BJ (cell line): ENCODE results near the gene RIPK1. TPM values are rescaled to one million over a fixed set of nuclear protein-coding genes. Genes with fewer than 3 reads are reported as not detected.

Experiments used
- CTCF ChIA-PET: fragments of 350-600 bp; formaldehyde crosslinking; extraction: SDS; loops from one replicate; lab custom pipeline; 2021; ENCODE audit warnings: antibody characterized with exemption, inconsistent platforms; lab: Yijun Ruan, JAX
- POLR2A ChIA-PET: fragments of 300-600 bp; sonication (Branson Sonifier 250); formaldehyde crosslinking; extraction: SDS; loops from one replicate; lab custom pipeline; 2021; ENCODE audit warnings: antibody characterized with exemption; lab: Charles Lee
- DNase-seq: peaks from one replicate; pipeline ENCODE4 v3.0.0-alpha.2; 2011; ENCODE audit warnings: low read depth
- H3K27me3 ChIP-seq: 2 replicates; pipeline ENCODE4 v1.6.0; 2011; ENCODE audit warnings: low read length; ENCODE audit not compliant: control insufficient read depth, insufficient read depth
- H3K36me3 ChIP-seq: 2 replicates; pipeline ENCODE4 v1.5.1; 2011; ENCODE audit warnings: low read length; ENCODE audit not compliant: control insufficient read depth, insufficient read depth
- H3K4me3 ChIP-seq: 2 replicates; pipeline ENCODE4 v1.5.1; 2011; ENCODE audit warnings: low read depth, mild to moderate bottlenecking, control low read depth, low read length
- polyA plus RNA-seq: library from polyadenylated mRNA; depleted of rRNA; stranded (reverse); fragments of >200 nt; gene quantifications from 2 replicates; pipeline ENCODE4 v1.2.3, GENCODE V29; 2011
- TF ChIP-seq, protein P1 (sequence below): IDR thresholded peaks from 2 replicates; pipeline ENCODE4 v1.5.1; 2011; ENCODE audit warnings: low read depth, mild to moderate bottlenecking, control low read depth, inconsistent platforms, low read length, moderate library complexity; ENCODE audit not compliant: insufficient read depth

The RIPK1 gene
- polyA plus RNA-seq, 1 experiment: 19.5 TPM

DNA sequence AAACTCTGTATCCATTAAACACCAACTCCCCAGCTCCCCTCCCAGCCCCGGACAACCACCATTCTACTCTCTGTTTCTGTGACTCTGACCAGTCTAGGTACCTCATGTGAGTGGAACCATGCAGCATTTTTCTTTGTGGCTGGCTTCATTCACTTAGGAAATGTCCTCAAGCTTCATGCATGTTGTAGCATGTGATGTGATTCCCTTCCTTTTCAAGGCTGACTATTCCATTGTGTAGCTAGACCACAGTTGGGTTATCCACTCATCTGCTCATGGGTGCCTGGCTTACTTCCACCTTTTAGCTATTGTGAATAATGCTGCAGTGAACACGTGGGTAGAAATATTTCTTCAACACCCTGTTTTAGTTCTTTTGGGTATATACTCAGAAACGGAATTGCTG lies 41.5 kb downstream of the RIPK1 start:
- TF ChIP-seq, protein P1, sequence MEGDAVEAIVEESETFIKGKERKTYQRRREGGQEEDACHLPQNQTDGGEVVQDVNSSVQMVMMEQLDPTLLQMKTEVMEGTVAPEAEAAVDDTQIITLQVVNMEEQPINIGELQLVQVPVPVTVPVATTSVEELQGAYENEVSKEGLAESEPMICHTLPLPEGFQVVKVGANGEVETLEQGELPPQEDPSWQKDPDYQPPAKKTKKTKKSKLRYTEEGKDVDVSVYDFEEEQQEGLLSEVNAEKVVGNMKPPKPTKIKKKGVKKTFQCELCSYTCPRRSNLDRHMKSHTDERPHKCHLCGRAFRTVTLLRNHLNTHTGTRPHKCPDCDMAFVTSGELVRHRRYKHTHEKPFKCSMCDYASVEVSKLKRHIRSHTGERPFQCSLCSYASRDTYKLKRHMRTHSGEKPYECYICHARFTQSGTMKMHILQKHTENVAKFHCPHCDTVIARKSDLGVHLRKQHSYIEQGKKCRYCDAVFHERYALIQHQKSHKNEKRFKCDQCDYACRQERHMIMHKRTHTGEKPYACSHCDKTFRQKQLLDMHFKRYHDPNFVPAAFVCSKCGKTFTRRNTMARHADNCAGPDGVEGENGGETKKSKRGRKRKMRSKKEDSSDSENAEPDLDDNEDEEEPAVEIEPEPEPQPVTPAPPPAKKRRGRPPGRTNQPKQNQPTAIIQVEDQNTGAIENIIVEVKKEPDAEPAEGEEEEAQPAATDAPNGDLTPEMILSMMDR: no peak
- no peak for DNase-seq
- peaks cover 30% of the 10 kb centered on the region for H3K36me3 ChIP-seq
- ChIA-PET CTCF (interaction anchor here (1.9 kb wide), 1 partner anchor 138 kb away, joined by 5 read pairs; no protein-coding TSS in a partner anchor), POLR2A (no interaction called here)
- H3K4me3 ChIP-seq: no peak overlapping the region
- no peaks in the 10 kb centered on the region for H3K27me3 ChIP-seq

DNA sequence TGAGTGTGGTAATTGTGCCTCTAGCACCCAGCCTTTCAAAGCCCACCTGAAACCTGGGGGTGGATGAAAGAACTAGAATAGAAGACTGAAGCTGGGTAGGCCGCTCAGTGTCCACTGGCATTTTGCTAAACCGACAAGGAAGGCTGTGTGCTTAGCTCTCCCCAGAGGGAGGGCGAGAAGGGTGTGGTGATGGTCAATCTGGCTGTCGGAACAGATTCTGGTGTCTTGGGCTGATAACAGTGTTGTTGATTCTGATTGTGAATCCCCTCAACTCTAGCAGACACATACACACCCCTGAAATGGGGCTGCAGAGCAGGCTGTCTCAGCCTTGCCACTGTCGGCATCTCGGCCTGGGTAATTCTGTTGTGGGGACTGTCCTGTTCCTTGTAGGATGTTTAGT lies 46.1 kb downstream of the RIPK1 start:
- H3K27me3 ChIP-seq: no peaks in the 10 kb centered on the region
- peaks cover 16% of the 10 kb centered on the region for H3K36me3 ChIP-seq
- H3K4me3 ChIP-seq: no peak overlapping the region
- TF ChIP-seq, protein P1: no peak
- ChIA-PET POLR2A (no interaction called here), CTCF (no interaction called here)
- no peak for DNase-seq

DNA sequence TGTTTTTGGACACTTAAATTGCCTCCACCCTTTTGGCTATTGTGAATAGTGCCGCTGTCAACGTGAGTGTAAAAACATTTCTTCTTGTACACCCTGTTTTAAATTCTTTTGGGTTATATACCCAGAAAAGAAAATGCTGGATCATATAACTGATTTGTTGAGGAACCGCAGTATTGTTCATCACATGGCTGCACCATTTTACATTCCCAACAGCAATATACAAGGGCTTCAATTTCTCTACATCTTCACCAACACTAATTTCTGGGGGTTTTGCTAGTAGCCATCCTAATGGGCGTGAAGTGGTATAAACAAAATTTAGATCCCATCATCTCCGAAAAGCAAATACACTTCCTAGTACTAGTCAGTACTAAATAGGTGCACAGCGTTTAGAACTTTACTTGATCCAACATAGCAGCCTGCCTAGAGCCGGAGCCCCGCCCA lies 49.6 kb downstream of the RIPK1 start:
- TF ChIP-seq, protein P1: no peak
- no peak for DNase-seq
- CTCF ChIA-PET: no interaction called here
- H3K27me3 ChIP-seq: no peaks in the 10 kb centered on the region
- H3K36me3 ChIP-seq: peaks cover 10% of the 10 kb centered on the region
- POLR2A ChIA-PET: no interaction called here
- peak overlapping the region; percentile 76 for H3K4me3 ChIP-seq

DNA sequence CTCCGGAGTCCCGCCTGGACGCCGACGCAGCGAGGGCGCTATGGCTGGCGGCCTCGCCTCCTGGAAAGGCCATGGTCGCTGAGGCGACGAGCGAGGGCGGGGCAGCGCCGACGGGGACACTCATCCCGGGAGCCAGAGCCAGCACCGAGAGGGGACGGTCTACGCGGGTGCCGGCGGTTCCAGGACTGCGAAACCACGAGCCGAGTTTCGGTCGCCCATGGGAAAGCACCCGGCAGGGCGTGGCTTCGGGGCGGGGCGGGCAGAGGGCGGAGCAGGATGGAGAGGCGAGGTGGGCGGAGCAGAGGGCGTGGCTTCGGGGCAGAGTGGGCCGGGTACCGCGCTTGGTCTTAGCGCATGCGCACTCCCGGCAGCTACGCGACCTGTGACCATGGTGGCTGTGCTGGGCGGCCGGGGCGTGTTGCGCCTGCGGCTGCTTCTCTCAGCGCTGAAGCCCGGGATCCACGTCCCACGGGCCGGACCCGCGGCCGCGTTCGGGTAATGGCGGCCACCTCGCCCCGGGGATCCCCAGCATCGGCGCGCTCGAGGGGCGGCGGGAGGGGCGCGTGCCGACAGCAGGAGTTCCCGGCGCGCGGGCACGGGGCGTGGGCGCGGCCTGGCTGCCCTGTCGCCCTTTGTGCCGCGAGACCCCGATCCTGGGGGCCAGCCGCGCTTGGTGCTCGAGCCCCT lies 50.2 kb downstream of the RIPK1 start, which contains the start of gene BPHL:
BPHL (plus strand) TSS at position 359 of the 687 bp plus-strand sequence; CDS start at position 389, 30 bp downstream.
- DNase-seq: peak; percentile 44
- no peaks in the 10 kb centered on the region for H3K27me3 ChIP-seq
- CTCF ChIA-PET: interaction anchor here (0.6 kb wide), 1 partner anchor 17 kb away, joined by 4 read pairs; no protein-coding TSS in a partner anchor
- POLR2A ChIA-PET: no interaction called here
- peaks cover 9% of the 10 kb centered on the region for H3K36me3 ChIP-seq
- TF ChIP-seq, protein P1: no peak
- H3K4me3 ChIP-seq: peak within 1 kb of the TSS; percentile 76

DNA sequence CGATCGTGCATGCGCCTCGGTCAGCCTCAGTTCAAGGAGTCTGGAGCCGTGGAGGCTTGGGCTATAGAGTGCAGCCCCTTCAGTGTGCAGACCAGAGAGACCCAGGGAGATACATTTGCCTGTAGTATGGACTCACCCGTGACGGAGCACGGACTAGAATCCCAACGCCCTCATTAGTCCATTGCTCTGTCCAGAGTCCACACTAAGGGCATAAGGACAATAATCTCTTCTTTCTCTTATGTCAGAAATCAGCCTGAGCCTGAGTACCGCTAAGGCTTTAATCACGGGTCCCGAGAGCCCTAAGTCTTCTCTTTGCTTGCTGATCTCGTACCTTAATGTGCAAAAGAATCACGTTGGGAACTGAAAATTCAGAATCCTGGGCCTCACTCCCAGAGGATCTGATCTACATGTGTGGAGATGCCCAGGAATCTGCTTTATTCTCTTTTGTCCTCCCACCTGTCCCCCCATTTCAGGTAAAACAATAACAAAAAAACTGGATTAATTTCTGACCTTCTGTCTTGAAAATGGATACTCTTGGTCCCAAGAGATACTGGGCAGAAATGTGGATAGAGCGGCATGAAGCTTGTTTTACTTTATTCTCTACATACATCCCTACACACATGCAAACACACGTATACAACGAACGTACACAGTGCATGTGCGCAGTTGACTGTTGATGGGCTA lies 50.9 kb downstream of the RIPK1 start:
- no peaks in the 10 kb centered on the region for H3K27me3 ChIP-seq
- peaks cover 8% of the 10 kb centered on the region for H3K36me3 ChIP-seq
- H3K4me3 ChIP-seq: peak overlapping the region; percentile 76
- TF ChIP-seq, protein P1: no peak
- POLR2A ChIA-PET: no interaction called here
- CTCF ChIA-PET: interaction anchor here (0.6 to 1.4 kb wide), 4 partner anchors 18 to 132 kb away, joined by 3 to 8 read pairs (median 4); no protein-coding TSS in a partner anchor
- no peak for DNase-seq
